HepG2 (cell line): ENCODE results near the gene NFS1. TPM values are rescaled to one million over a fixed set of nuclear protein-coding genes. Genes with fewer than 3 reads are reported as not detected.
A peak's percentile ranks its signal among the peaks of the same experiment; 100 is the strongest.

Experiments
- ATAC-seq: fragments of 200-7000 bp; cut with Tn5 transposase; 3 replicates; pipeline ENCODE4 v1.9.1; 2020; ENCODE audit warnings: mild to moderate bottlenecking, moderate library complexity
- BruUV-seq: library from RNA; stranded (reverse); fragments of 400-500 nt; replicated peaks from 2 replicates; lab custom pipeline; 2021; lab: Mats Ljungman, UMichigan
- CTCF ChIA-PET: fragments of 300-600 bp; formaldehyde crosslinking; extraction: SDS; loops from one replicate; lab custom pipeline; 2021; ENCODE audit warnings: low total read pairs, inconsistent platforms, low intra/inter-chr PET ratio; lab: Yijun Ruan, JAX
- POLR2A ChIA-PET: fragments of 350-600 bp; sonication (Branson Sonifier 250); formaldehyde crosslinking; loops from one replicate; lab custom pipeline; 2020; ENCODE audit warnings: antibody characterized with exemption, inconsistent platforms; lab: Yijun Ruan, JAX
- DNase-seq: peaks from one replicate; pipeline ENCODE4 v3.0.0-alpha.2; 2015; ENCODE audit warnings: low spot score
- FAIRE-seq: peaks from 3 replicates; lab custom pipeline; 2011; peaks lifted over from hg19 to GRCh38; lab: Jason Lieb, UNC
- H2AFZ ChIP-seq: one replicate; pipeline ENCODE4 v1.6.1; 2011; ENCODE audit warnings: low read length, inconsistent platforms
- H3K27ac ChIP-seq: fragments of 300-600 bp; 3 replicates; pipeline ENCODE4 v1.8.0; 2011; ENCODE audit warnings: mixed run types, mild to moderate bottlenecking, mixed read lengths, low read length, inconsistent platforms; ENCODE audit not compliant: insufficient read depth; ENCODE audit errors: extremely low read length
- H3K27me3 ChIP-seq, 2 experiments: fragments of 200-600 bp in 1 of 2; 2 replicates in 1 of 2; 3 replicates in 1 of 2; pipeline versions ENCODE4 v1.6.0 to v1.8.0; 2011; ENCODE audit warnings: low read length in 2 of 2, mild to moderate bottlenecking in 2 of 2, moderate library complexity in 2 of 2, inconsistent platforms in 1 of 2; ENCODE audit not compliant: insufficient read depth in 2 of 2, control insufficient read depth in 1 of 2
- H3K36me3 ChIP-seq, 2 experiments: fragments of 200-600 bp in 1 of 2; replicated peaks in 1 of 2; 2 replicates in 1 of 2; 3 replicates in 1 of 2; pipeline versions ENCODE4 v1.5.1 to v1.8.0; 2011; ENCODE audit warnings: low read length in 2 of 2, inconsistent platforms in 1 of 2; ENCODE audit not compliant: insufficient read depth in 2 of 2, control insufficient read depth in 1 of 2
- H3K4me1 ChIP-seq: 2 replicates; pipeline ENCODE4 v1.5.1; 2012; ENCODE audit warnings: low read length, inconsistent platforms; ENCODE audit not compliant: insufficient read depth
- H3K4me2 ChIP-seq: 2 replicates; pipeline ENCODE4 v1.6.0; 2011; ENCODE audit warnings: low read depth, low read length, inconsistent platforms
- H3K4me3 ChIP-seq, 3 experiments: fragments of 200-600 bp in 1 of 3; sonication (generic), shearing (Covaris generic) in 1 of 3; replicated peaks in 1 of 3; 2 replicates each; pipeline ENCODE4 v1.5.1; 2011 to 2016; ENCODE audit warnings: low read length in 3 of 3, inconsistent platforms in 2 of 3, low read depth in 2 of 3, mild to moderate bottlenecking in 2 of 3, control low read depth in 1 of 3, mixed read lengths in 1 of 3; ENCODE audit not compliant: insufficient read depth in 1 of 3
- H3K79me2 ChIP-seq: one replicate; pipeline ENCODE4 v1.6.1; 2011; ENCODE audit warnings: low read length, inconsistent platforms; ENCODE audit not compliant: insufficient read depth
- H3K9ac ChIP-seq: 2 replicates; pipeline ENCODE4 v1.6.0; 2011; ENCODE audit warnings: mild to moderate bottlenecking, low read depth, low read length, inconsistent platforms; ENCODE audit not compliant: insufficient read depth
- H3K9me3 ChIP-seq: 2 replicates; pipeline ENCODE4 v1.5.1; 2012; ENCODE audit warnings: mild to moderate bottlenecking, low read length
- H4K20me1 ChIP-seq: 2 replicates; pipeline ENCODE4 v1.6.0; 2011; ENCODE audit warnings: inconsistent platforms, mild to moderate bottlenecking, low read length, moderate library complexity; ENCODE audit not compliant: insufficient read depth
- NR2C2 ChIP-seq: sonication (generic); formaldehyde crosslinking; IDR thresholded peaks from 2 replicates; pipeline ENCODE4 v1.4.0; 2020; ENCODE audit warnings: missing genetic modification reagents, mild to moderate bottlenecking, moderate library complexity, borderline replicate concordance
- POLR2G ChIP-seq: fragments of 200-400 bp; formaldehyde crosslinking; IDR thresholded peaks from 2 replicates; pipeline ENCODE4 v1.6.1; 2018; ENCODE audit warnings: mild to moderate bottlenecking, low read depth, low read length, moderate library complexity
- RBM22 ChIP-seq: fragments of 200-400 bp; formaldehyde crosslinking; optimal IDR thresholded peaks from 2 replicates; pipeline ENCODE3; 2017; ENCODE audit warnings: mild to moderate bottlenecking, low read length, moderate library complexity
- STAT5B ChIP-seq: sonication (generic); formaldehyde crosslinking; IDR thresholded peaks from 2 replicates; pipeline ENCODE4 v1.4.0; 2020; ENCODE audit warnings: missing genetic modification reagents
- ZNF10 ChIP-seq: sonication (generic); formaldehyde crosslinking; IDR thresholded peaks from 2 replicates; pipeline ENCODE4 v1.4.0; 2020; ENCODE audit warnings: mild to moderate bottlenecking, low read depth, missing genetic modification reagents, borderline replicate concordance
- ZNF547 ChIP-seq: sonication (generic); formaldehyde crosslinking; IDR thresholded peaks from 2 replicates; pipeline ENCODE4 v1.5.1; 2020; ENCODE audit warnings: mild to moderate bottlenecking, missing genetic modification reagents
- ZNF850 ChIP-seq: sonication (generic); formaldehyde crosslinking; conservative IDR thresholded peaks from 2 replicates; pipeline ENCODE4 v1.9.0; 2021; ENCODE audit warnings: mild to moderate bottlenecking, missing genetic modification reagents
- WGBS: methylation state at CpG from one replicate; pipeline ENCODE4 v1.1.6; 2017; ENCODE audit warnings: low lambda C conversion rate; 5-methylcytosine and 5-hydroxymethylcytosine counted together
- in situ Hi-C: cut with HindIII; loops from 2 replicates; pipeline ENCODE4 v1.10.0; 2017; ENCODE audit warnings: low pct_unique_long_range_greater_than_20kb; ENCODE audit not compliant: extremely low pct_ligation_motif_present
- intact Hi-C: fragments of 100-400 bp; cut with micrococcal nuclease; formaldehyde crosslinking; loops from one replicate; pipeline ENCODE4 v1.10.0; 2022; ENCODE audit not compliant: unreplicated experiment
- polyA plus RNA-seq, 8 experiments: library from polyadenylated mRNA; depleted of rRNA in 3 of 8; stranded (reverse) in 7 of 8; unstranded in 1 of 8; fragments of >200 nt; fragmentation: Illumina TruSeq in 4 of 8; extraction: Trizol in 4 of 8; gene quantifications; 2 replicates each; pipeline versions ENCODE4 v1.2.1 to v1.2.3, GENCODE V29; 2011 to 2016; ENCODE audit warnings: low read depth in 4 of 8, missing spikeins in 1 of 8, mixed read lengths in 1 of 8; ENCODE audit not compliant: insufficient read depth in 1 of 8
- total RNA-seq, 5 experiments: library from RNA; depleted of rRNA; stranded (reverse); fragments of >200 nt; fragmentation: Illumina TruSeq; extraction: Trizol; gene quantifications; 2 replicates each; pipeline ENCODE4 v1.2.3, GENCODE V29; 2016; ENCODE audit warnings: low read depth in 1 of 5
- TF ChIP-seq, protein P1 (sequence below): sonication (generic); formaldehyde crosslinking; IDR thresholded peaks from 2 replicates; pipeline ENCODE4 v1.5.1; 2020; ENCODE audit warnings: mild to moderate bottlenecking, missing genetic modification reagents, borderline replicate concordance
- TF ChIP-seq, protein P2 (sequence below): sonication (generic); formaldehyde crosslinking; IDR thresholded peaks from 2 replicates; pipeline ENCODE4 v1.9.0; 2022; ENCODE audit warnings: missing genetic modification reagents, mild to moderate bottlenecking, borderline replicate concordance

Gene NFS1
- total and polyA plus RNA-seq, 2 of the 13 experiments (the other 11 are each of a cell fraction or from before 2014, with no cell fraction given) = 65.9 to 88.1 TPM

GRCh38 chr20:35643045-35643444 lies 56.1 kb downstream of the NFS1 start:
- no peak for FAIRE-seq
- POLR2A ChIA-PET = interaction anchor here (0.6 to 1.2 kb wide), 4 partner anchors 17 to 79 kb away, joined by 3 to 5 read pairs (median 4); partner anchors contain the start of genes NFS1 and ROMO1
- no peak for TF ChIP-seq ZNF10
- TF ChIP-seq RBM22 = peak; percentile 79
- TF ChIP-seq, protein P1, sequence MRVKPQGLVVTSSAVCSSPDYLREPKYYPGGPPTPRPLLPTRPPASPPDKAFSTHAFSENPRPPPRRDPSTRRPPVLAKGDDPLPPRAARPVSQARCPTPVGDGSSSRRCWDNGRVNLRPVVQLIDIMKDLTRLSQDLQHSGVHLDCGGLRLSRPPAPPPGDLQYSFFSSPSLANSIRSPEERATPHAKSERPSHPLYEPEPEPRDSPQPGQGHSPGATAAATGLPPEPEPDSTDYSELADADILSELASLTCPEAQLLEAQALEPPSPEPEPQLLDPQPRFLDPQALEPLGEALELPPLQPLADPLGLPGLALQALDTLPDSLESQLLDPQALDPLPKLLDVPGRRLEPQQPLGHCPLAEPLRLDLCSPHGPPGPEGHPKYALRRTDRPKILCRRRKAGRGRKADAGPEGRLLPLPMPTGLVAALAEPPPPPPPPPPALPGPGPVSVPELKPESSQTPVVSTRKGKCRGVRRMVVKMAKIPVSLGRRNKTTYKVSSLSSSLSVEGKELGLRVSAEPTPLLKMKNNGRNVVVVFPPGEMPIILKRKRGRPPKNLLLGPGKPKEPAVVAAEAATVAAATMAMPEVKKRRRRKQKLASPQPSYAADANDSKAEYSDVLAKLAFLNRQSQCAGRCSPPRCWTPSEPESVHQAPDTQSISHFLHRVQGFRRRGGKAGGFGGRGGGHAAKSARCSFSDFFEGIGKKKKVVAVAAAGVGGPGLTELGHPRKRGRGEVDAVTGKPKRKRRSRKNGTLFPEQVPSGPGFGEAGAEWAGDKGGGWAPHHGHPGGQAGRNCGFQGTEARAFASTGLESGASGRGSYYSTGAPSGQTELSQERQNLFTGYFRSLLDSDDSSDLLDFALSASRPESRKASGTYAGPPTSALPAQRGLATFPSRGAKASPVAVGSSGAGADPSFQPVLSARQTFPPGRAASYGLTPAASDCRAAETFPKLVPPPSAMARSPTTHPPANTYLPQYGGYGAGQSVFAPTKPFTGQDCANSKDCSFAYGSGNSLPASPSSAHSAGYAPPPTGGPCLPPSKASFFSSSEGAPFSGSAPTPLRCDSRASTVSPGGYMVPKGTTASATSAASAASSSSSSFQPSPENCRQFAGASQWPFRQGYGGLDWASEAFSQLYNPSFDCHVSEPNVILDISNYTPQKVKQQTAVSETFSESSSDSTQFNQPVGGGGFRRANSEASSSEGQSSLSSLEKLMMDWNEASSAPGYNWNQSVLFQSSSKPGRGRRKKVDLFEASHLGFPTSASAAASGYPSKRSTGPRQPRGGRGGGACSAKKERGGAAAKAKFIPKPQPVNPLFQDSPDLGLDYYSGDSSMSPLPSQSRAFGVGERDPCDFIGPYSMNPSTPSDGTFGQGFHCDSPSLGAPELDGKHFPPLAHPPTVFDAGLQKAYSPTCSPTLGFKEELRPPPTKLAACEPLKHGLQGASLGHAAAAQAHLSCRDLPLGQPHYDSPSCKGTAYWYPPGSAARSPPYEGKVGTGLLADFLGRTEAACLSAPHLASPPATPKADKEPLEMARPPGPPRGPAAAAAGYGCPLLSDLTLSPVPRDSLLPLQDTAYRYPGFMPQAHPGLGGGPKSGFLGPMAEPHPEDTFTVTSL (CRISPR knock-in tag) = no peak
- no peak for TF ChIP-seq ZNF850 (CRISPR knock-in tag)
- TF ChIP-seq, protein P2, sequence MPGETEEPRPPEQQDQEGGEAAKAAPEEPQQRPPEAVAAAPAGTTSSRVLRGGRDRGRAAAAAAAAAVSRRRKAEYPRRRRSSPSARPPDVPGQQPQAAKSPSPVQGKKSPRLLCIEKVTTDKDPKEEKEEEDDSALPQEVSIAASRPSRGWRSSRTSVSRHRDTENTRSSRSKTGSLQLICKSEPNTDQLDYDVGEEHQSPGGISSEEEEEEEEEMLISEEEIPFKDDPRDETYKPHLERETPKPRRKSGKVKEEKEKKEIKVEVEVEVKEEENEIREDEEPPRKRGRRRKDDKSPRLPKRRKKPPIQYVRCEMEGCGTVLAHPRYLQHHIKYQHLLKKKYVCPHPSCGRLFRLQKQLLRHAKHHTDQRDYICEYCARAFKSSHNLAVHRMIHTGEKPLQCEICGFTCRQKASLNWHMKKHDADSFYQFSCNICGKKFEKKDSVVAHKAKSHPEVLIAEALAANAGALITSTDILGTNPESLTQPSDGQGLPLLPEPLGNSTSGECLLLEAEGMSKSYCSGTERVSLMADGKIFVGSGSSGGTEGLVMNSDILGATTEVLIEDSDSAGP (CRISPR knock-in tag) = no peak
- no peak for TF ChIP-seq ZNF547 (CRISPR knock-in tag)
- no peak for TF ChIP-seq NR2C2 (CRISPR knock-in tag)
- TF ChIP-seq POLR2G = peak; percentile 13; the same call in 1 of the 2 replicates
- no peak for TF ChIP-seq STAT5B (CRISPR knock-in tag)

More at GRCh38 chr20:35643045-35643444, 56.1 kb downstream of the NFS1 start:
- Histone ChIP-seq H3K4me1 (peaks cover 4% of the 10 kb centered on the region), H4K20me1 (peaks cover 47% of the 10 kb centered on the region), H3K27ac (no peak overlapping the region), H3K4me2 (no peak overlapping the region), H3K36me3 (no peaks in the 10 kb centered on the region), H2AFZ (no peak overlapping the region), H3K27me3 (no peaks in the 10 kb centered on the region), H3K9me3 (peaks cover under 1% of the 10 kb centered on the region; the same call in 1 of the 2 replicates), H3K4me3 (no peak overlapping the region), H3K79me2 (peaks cover 96% of the 10 kb centered on the region), H3K9ac (no peak overlapping the region)
- no TSS peak for BruUV-seq
- no peak for DNase-seq
- in situ Hi-C loops = no loop called here
- ATAC-seq = no peak
- intact Hi-C loops = no loop called here
- 94% methylated on average over 7 of the region's 7 CpGs for WGBS
- CTCF ChIA-PET = no interaction called here
